SKM-1 (cell line): ENCODE data around the gene METTL3.

Source experiments
- DNase-seq: peaks from one replicate; lab custom pipeline; 2025; ENCODE audit not compliant: unreplicated experiment; lab: John Stamatoyannopoulos, UW

The METTL3 gene

GRCh38 chr14:21526672-21527317 lies 15.7 kb upstream of the METTL3 start:
- no peak for DNase-seq

DNA sequence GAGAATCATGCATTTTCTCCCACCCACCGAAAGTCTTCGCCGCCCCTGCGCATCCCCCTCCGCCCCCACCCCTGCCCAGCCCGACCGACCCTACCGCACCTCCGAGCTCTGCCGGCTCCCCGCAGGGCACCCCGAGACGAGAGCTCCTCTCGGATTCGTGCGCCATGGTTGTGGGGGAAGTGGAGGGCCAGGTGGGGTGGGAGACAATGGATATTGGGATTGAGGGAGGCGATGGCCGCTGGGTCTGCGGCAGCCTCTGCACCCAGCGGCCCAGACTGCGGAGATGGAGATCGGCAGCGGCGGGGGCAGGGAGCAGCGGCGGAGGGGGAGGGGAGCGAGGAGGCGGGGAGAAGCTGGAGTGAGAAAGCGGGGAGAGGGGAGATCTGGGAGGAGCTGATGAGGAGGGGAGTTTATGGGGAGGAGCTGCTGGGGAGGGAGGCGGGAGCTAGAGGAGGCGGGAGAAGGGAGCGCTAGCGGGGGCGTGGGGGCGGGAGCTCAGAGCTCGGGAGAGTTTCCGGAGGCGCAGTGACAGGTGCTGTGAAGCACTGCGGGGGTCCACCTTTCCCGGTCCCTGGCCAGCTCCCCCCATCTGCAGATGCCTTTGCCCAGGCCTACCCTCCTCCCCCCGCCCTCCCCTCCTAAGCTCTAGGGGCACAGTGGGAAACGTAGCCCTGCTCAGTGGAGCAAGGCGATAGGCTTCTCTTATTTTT lies 15.0 kb upstream of the METTL3 start, which contains the start of gene SALL2:
Gene SALL2 (minus strand): TSS at position 385 of the 710 bp plus-strand sequence. CDS start 219 bp downstream, at position 166.
- no peak for DNase-seq

DNA sequence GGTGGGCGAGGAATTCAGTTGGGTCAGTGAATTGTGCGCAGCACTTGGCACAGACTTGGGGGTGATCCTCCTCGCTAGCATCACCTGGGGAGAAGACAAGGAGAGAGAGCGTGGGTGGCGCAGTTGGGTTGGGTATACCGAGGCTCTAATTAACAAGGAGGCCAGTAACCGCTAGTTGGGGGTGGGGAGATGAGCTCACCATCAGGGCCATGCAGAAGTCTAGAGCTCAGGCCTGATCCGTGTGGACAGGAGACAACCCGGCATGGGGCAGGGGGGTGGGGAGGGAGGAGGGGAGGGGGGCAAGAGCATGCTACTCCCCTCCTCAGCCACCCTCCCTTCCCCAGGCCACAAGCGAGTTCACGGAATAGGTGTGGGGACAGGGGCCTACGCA lies 14.4 kb upstream of the METTL3 start:
- no peak for DNase-seq

GRCh38 chr14:21524575-21525490 lies 13.7 kb upstream of the METTL3 start:
- DNase-seq: no peak

GRCh38 chr14:21523203-21523602 lies 12.1 kb upstream of the METTL3 start:
- DNase-seq: no peak

DNA sequence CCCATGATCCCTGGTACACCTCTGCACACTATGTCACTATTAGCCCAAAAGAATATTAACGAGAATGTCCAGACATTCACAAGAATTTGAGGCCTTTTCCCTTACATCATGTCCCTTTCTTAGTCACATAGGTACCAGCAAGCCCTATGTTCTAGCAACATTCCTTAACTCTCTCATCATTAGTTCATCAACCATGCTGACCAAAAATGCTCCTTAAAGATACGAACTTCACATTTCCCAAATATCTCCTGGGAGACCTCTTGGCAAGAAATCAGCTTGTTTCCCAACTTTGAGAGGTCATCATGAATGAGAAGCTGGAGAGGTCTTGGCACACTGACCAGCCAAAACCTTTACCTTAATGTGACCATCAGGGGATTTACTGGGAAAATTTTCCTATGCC lies 10.4 kb upstream of the METTL3 start:
- DNase-seq: no peak

- DNase-seq: no peak
These were observed 9.6 kb upstream of the METTL3 start for GRCh38 chr14:21520767-21521166.

DNA sequence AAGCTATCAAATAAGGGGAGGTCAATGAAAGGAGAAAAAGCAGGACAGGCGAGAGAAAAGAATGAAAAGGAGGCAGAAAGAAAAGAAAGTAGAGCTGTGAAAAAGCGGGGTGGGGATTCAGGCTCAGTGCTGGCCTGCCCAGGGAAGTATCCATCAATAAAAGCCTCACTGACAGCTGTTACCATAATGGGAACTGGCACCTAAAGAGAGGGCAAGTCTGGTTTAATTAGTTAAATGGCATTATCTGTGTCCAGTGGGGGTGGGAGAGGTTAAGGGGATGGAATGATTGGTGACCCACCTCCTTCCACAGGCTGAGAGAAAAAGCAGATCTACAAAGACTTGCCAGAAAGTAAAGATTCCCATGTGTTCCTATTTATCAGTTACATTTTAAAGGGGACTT lies 7.6 kb upstream of the METTL3 start:
- no peak for DNase-seq

GRCh38 chr14:21514341-21514740 lies 3.2 kb upstream of the METTL3 start:
- DNase-seq: no peak

- DNase-seq: no peak
These were observed 1.6 kb downstream of the METTL3 start for GRCh38 chr14:21509432-21510143.

DNA sequence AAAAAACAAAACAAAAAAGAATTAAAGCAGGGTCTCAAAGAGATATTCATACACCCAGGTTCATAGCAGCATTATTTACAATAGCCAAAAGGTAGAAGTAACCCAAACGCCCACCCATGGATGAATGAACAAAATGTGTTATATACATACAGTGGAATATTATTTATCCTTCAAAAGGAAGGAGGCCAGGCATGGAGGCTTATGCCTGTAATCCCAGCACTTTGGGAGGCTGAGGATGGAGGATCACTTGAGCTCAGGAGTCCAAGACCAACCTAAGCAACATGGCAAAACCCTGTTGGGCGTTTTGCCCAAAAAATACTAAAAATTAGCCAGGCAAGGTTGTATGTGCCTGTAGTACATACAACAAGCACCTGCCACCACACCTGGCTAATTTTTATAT lies 4.6 kb downstream of the METTL3 start:
- no peak for DNase-seq

DNA sequence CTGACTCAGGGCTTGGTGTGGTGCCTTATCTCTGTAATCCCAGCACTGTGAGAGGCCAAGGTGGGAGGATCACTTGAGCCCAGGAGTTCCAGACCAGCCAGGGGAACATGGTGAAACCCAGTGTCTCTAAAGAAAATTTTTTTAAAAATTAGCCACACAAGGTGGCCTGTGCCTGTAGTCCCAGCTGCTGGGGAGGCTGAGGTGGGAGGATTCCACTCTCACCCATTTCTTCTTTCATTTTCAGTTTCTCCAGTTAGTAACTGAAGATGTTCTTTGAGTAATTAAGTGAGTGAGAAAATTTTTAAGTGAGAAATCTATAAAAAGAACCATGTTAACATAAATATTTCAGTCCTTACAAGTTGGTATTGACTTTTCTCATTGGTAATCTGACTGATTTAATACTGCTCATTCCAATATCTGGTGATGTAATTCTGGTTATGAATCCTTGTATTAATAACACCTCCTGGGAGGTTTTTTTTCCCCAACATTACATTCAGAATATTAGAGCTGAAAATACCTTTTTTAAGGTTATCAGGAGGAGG lies 6.1 kb downstream of the METTL3 start:
- DNase-seq: no peak

- no peak for DNase-seq
These were observed 7.8 kb downstream of the METTL3 start for GRCh38 chr14:21503376-21503775.

- no peak for DNase-seq
These were observed 9.6 kb downstream of the METTL3 start for GRCh38 chr14:21501568-21501967.

GRCh38 chr14:21498540-21499526 lies 12.3 kb downstream of the METTL3 start:
- no peak for DNase-seq

DNA sequence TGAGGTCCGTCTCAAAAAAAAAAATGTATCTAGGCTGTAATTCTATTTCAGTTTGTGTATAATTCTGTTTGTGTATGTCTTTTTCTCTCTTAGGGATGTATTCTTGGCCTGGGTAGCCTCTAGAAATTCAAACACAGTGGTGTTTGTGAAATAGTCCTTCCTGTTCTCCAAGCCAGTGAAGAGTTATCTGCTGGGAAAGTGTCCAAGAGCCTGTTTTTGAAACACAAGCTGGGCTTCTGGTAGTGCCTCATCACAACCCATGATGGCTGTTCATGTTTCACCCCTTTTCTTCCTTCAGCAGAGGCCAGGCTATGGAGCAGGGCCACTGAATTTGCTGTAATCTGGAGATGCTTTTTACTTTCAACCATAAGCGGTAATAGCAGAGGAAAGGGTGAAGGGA lies 14.7 kb downstream of the METTL3 start:
- no peak for DNase-seq

GRCh38 chr14:21494902-21495762 lies 16.0 kb downstream of the METTL3 start:
- no peak for DNase-seq

DNA sequence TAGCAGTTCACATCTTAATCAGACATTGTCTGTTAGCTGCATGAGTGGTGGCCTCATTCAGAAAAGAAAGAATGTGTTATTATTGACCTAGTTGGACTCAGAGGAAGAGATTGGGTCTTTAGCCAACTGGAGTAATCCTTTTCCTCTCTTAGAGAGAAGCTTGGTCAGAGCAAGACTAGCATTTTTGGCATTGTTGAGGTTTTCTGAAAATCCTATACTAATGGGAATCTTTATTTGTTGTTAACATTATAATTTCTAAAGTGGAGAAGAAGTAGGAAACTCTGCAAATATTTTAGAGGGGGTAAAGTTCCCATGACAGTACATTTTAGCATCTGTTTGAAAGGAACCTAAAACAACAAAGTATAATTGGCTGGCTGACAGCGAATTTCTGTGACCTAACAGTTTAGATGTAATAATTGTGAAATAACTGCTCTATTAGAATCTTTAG lies 24.5 kb downstream of the METTL3 start:
- no peak for DNase-seq
